ENCODE measurements around the gene CDKL1.

GRCh38 chr14:50399251-50400032, 2.8 kb upstream of the CDKL1 start:
- no peak for TF ChIP-seq CTCF (IDR thresholded peaks at IDR 0.05)
- no peak for TF ChIP-seq POLR2A (IDR thresholded peaks at IDR 0.05)

Data from lower leg skin (tissue), 3 donors.